ENCODE measurements around the gene RPS6KA2.
"Not testable (repeated sequence)": the region's sequence is repeated elsewhere in the genome, so short reads cannot be mapped to it uniquely, and the experiment has no call there.

RPS6KA2 gene

DNA sequence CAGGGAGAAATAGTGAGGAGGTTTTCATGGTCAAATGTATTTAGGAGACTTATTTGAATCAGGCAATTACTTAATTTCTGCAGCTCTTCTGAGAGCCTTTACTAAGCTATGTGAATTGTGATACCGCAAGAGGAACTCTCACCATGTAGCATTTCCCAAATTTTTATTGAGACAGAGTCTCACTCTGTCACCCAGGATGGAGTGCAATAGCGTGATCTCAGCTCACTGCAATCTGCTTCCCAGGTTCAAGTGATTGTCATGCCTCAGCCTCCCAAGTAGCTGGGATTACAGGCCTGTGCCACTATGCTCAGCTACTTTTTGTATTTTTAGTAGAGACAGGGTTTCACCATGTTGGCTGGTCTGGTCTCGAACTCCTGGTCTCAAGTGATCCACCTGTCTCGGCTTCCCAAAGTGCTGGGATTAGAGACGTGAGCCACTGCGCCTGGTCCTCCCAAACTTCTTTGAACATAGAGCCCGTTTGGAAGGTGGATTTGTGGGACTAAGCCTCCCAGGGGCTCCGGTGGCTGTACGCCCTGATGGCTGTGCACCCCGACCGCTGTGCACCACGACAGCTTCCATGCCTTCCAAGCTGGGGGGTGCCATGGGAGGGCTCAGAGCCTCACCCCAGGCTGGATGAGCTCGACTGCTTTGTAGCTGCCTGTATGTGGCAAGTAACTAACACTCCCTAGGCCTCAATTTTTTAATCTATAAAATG lies 238.6 kb downstream of the RPS6KA2 start:
- no peak for DNase-seq (ENCODE audit: low read depth, low spot score)
- H3K4me3 ChIP-seq (ENCODE audit: low read length), result no peak overlapping the region

DNA sequence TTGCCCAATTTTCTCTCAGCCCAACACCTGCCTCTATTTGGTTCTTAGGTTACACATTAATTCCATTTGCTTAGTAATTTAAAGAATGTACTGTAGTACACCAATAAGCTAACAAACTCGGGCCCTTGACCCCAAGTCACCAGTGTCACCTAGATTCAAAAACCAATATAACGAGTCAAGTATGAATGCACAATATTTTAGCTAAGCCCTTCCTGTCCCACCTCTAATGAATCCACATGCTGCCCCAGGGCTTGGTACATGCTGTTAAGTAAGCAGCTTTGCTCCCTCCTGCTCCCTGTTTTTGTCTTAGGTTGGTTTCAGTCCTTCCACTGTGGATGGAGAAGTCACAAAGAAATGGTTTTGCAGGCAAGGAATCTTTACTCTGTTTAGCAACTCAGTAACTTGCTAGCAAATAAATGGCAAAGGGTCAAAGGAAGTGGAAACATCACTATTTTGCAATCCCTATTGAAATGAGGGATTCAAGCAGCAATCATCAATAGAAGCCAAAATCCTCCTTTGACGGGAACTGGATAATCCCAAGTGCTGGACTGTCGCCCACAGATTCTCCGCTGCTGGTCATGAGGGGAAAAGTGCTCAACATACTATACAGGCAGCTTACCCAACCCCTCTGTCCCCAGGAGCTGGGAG lies 239.3 kb downstream of the RPS6KA2 start:
- DNase-seq (ENCODE audit: low read depth, low spot score), result no peak
- H3K4me3 ChIP-seq (ENCODE audit: low read length), result no peak overlapping the region

DNA sequence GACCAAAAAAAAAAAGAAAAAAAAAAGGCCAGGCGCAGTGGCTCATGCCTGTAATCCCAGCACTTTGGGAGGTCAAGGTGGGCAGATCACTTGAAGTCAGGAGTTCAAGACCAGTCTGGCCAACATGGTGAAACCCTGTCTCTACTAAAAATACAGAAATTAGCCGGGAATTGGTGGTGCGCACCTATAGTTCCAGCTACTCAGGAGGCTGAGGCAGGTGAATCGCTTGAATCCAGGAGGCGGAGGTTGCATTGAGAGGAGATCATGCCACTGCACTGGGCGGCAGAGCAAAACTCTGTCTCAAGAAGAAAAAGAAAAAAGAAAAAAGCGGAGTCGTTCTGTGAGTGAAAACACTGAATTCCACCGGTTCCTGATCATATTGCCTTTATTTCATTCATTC lies 240.0 kb downstream of the RPS6KA2 start:
- H3K4me3 ChIP-seq (ENCODE audit: low read length); DNase-seq (ENCODE audit: low read depth, low spot score): not testable (repeated sequence)

DNA sequence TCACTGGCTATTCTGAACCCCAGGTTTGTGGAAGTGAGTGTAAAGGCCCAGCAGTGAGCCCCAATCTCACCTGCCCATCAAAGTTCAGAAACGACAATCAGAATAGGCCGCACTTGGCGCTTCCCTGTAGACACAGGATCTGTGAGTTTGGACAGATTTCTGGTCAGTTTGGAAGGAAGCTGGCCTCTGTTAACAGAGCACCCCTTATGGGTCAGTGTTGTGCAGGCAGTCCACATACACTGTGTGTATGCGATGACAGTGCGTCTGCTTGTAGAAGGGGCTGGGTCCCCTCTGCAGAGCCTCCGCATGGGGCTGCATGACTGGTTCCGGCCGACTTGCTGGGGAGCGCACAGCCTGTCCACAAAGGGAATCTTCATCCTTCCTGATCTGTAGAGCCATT lies 240.9 kb downstream of the RPS6KA2 start:
- no peak overlapping the region for H3K4me3 ChIP-seq (ENCODE audit: low read length)
- no peak for DNase-seq (ENCODE audit: low read depth, low spot score)

DNA sequence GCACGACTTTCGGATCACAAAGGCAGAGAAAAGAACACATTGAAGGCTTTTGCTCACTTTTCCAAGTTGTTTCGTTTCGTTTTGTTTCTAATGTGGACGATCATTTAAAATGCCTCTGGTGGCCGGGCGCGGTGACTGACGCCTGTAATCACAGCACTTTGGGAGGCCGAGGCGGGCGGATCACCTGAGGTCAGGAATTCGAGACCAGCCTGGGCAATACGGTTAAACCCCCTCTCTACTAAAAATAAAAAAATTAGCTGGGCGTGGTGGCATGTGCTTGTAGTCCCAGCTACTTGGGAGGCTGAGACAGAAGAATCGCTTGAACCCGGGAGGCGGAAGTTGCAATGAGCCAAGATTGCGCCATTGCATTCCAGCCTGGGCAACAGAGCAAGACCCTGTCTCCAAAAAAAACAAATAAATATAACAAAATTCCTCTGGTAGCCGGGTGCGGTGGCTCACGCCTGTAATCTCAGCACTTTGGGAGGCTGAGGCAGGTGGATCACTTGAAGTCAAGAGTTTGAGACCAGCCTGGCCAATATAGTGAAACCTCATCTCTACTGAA lies 243.2 kb downstream of the RPS6KA2 start:
- not testable (repeated sequence) for DNase-seq (ENCODE audit: low read depth, low spot score)
- H3K4me3 ChIP-seq (ENCODE audit: low read length), result peak overlapping the region; percentile 85

DNA sequence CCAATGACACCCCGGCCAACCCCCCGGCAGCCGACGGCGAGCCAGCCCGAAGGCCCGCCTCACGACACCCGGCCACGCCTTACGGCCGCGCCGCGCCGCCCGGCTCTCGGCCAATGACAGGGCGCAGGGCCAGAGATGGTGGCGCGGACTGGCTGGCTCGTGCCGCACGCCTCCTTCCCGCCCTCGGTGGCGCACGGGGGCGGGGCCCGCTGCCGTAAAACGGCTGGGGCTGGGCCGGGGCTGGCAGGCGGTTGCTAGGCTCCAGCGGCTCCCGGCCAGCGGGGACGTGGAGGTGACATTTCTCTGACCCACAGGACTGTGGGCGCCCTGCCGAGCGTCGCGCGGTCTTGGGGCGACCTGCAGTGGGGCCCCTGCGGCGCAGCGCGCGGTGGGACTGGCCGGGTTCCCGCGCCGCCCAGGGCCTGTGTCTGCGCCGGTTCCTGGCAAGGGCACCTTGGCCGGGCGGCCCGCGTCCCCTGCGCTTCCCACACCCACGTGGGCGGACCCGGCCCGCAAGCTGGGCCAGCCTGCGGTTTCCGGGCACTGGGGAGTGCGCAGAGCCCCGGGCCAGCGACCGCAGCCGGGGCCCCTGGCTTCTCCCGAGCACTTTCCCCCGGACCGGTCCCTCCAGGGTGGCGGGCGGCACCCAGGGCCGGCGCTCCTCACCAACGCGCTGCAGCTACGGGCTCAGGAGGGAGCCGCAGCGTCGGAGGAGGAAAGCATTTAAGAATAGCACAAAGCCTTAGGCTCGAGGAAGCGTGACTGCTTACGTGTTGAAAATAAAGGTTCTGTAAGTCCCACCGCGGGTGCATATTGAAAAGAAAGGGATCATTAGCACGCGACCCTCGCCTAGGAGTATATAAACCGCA lies 243.9 kb downstream of the RPS6KA2 start, which contains the start of gene MPC1:
Gene MPC1 (minus strand): TSS at position 8 of the 869 bp plus-strand sequence. CDS start 64 bp downstream, outside the sequence.
- peak within 1 kb of the TSS; percentile 85 for H3K4me3 ChIP-seq (ENCODE audit: low read length)
- peak; percentile 88 for DNase-seq (ENCODE audit: low read depth, low spot score)

DNA sequence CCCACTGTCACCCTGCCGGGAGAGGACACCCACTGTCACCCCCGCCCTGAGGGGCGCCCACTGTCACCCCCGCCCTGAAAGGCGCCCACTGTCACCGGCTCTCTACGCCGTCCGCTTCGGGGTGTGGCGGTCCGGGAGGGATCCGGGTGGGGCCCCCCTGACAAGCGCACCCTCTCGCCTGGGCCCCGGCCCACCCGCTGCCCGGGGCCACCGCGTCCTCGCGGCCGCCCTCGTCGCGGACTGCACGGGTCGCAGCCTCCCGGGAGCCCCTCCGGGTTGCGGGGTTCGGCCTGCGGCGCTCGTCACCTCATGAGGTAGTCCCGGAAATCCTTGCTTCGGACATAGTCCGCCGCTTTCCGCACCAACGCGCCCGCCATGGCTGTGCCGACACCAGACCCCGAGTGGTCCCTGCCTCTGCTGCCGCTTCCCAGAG lies 244.5 kb downstream of the RPS6KA2 start:
- DNase-seq (ENCODE audit: low read depth, low spot score), result no peak
- peak overlapping the region; percentile 80 for H3K4me3 ChIP-seq (ENCODE audit: low read length)

DNA sequence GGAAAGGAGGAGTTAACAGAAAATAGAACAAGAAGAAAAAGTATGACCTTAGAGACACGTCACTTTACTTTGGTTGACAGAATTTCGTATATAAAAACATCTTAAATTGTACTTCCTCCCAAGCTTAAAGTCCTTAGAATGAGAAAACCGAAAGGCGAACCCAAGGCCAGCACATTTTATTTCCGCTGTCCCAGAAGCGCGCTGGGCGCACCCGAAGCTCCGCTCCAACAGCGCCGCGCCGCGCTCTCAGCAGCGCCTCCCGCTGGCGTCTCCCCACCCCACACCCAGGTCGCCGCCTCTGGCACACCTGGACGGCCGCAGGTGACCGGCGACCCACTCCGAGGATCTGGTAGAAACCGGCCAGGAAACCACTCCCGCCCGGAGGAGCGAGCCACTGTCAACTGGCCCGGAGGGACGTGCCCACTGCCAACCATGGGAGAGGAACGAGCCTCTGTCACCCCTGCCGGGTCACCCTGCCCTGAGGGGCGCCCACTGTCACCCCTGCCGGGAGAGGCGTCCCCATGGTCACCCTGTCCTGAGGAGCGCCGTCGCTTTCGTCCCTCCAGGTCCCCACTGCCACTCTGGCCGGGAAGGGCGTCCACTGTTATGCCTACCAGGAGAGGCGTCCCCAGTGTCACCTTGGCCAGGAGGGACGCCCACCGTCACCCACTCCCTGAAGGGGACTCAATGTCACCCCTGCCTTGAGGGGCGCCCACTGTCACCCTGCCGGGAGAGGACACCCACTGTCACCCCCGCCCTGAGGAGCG lies 245.1 kb downstream of the RPS6KA2 start:
- peak overlapping the region; percentile 80 for H3K4me3 ChIP-seq (ENCODE audit: low read length)
- peak; percentile 48 for DNase-seq (ENCODE audit: low read depth, low spot score)

DNA sequence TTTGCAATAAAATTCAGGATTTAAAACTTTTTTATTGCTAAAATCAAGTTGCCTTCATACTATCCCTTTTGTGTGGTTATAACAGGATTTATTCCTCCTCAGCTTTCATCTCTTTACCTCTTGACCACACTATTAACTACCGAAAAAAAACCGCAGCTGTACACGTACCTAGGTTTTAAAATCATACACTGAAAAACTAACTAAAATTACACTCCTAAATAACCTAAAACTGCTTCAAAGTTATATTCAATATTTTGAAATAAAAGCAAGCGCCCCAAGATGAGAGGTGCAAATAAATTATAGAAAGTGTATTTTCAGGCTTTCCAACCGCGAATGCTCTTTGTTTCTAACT lies 245.7 kb downstream of the RPS6KA2 start:
- no peak for DNase-seq (ENCODE audit: low read depth, low spot score)
- H3K4me3 ChIP-seq (ENCODE audit: low read length), result peak overlapping the region; percentile 80

DNA sequence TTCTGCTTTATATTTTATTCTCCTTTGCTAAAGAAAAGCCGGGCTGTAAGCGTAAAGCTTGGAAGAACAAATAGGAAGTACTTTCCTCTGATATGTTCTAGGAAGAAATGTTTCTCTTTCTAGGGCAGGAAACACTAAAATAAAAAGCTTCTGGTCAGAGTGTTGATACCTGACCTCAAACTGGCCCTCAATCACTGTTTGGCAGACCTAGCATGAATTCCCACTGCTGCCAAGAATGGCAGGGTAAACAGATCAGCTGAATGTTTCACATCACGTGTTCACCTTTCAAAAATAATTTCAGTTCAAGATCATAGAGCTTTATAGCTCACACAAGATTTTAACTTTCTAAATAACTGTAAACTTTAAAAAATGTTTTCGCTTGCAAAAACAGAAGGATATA lies 247.3 kb downstream of the RPS6KA2 start:
- no peak for DNase-seq (ENCODE audit: low read depth, low spot score)

DNA sequence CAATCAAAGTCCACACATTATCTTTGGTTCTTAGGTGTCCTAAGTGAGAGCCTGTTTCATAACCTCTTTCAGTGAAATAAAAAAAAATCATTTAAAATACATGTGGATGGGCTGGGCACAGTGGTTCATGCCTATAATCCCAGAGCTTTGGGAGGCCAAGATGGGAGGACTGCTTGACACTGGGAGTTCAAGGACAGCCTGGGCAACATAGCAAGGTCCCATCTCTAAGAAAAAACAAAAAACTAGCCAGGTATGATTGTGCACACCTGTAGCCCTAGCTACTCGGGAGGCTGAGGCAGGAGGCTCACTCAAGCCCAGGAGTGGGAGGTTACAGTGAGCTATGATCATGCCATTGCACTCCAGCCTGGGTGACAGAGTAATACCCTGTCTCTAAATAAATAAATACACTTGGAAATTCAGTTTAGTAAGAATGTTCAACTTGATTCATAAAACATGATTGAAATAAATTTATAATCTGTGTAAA lies 247.9 kb downstream of the RPS6KA2 start:
- no peak for DNase-seq (ENCODE audit: low read depth, low spot score)

More for the DNA sequence above, 247.3 kb downstream of the RPS6KA2 start:
- no peak overlapping the region for H3K4me3 ChIP-seq (ENCODE audit: low read length)

DNA sequence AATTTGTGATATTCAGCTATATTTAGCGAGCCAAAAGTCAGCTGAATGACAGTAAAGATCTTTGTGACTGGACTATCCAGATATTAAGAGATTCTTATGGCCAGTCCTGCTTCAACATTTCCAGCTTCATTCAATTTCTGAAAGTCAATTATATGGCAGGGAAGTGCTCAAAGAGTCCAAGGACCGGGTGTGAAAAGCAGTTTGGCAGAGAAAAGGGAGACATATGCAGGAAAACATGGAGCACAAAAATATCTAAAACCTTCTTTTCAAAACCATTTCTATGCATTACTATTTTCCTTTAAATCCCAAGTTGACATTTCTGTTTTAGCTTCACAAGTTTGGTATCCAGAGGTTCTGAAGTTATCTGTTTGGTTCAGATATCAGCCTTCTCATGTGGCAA lies 249.3 kb downstream of the RPS6KA2 start:
- no peak for DNase-seq (ENCODE audit: low read depth, low spot score)
- H3K4me3 ChIP-seq (ENCODE audit: low read length), result no peak overlapping the region

More for the DNA sequence above, 247.9 kb downstream of the RPS6KA2 start:
- H3K4me3 ChIP-seq (ENCODE audit: low read length), result no peak overlapping the region

DNA sequence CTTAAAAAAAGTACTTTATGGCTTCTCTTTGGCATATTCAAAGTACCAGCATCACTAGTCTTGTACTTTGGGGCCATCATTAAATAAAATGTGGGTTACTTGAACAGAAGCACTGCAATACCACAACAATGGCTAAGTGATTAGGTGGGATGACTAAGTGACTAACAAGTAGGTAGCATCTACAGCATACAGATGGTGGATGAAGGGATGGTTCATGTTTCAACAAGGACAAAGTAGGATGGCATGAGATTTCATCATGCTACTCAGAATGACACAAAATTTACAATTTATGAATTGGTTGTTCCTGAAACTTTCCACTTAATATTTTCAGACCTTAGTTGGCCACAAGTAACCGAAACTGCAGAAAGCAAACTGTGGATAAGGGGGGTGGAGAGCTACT lies 252.0 kb downstream of the RPS6KA2 start:
- H3K4me3 ChIP-seq (ENCODE audit: low read length), result no peak overlapping the region
- DNase-seq (ENCODE audit: low read depth, low spot score), result no peak

DNA sequence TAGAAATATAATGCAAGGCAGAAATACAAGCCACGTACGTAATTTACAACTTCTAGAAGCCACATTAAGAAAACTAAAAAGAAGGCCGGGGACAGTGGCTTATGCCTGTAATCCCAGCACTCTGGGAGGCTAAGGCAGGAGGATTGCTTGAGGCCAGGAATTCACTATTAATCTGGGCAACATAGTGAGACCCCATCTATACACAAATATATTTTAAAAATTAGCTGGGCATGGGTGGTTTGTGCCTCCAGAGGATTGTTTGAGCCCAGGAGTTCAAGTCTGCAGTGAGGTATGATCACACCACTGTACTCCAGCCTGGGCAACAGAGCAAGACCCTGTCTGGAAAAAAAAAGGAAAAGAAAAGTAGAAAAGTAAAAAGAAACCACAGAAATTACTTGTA lies 256.6 kb downstream of the RPS6KA2 start:
- H3K4me3 ChIP-seq (ENCODE audit: low read length), result no peak overlapping the region
- DNase-seq (ENCODE audit: low read depth, low spot score), result no peak

DNA sequence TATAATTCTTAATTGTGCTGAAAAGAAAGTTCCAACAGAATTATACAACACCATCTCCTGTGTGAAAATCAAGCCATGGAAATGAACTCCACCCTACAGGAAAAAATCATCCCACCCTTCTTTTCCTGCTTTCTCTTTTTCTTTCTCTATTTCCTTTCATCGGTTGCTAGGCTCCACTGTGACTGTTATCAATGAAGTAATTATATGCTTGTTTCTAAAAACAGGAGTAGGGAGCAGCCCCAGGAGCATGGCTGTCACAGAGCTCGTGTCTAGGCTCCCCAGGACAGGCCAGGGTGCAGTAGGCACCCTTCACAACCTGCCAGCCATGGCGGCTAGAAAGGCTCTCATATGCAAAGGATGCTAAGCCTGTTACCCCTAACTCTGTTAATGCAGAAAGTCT lies 257.3 kb downstream of the RPS6KA2 start:
- DNase-seq (ENCODE audit: low read depth, low spot score), result no peak

DNA sequence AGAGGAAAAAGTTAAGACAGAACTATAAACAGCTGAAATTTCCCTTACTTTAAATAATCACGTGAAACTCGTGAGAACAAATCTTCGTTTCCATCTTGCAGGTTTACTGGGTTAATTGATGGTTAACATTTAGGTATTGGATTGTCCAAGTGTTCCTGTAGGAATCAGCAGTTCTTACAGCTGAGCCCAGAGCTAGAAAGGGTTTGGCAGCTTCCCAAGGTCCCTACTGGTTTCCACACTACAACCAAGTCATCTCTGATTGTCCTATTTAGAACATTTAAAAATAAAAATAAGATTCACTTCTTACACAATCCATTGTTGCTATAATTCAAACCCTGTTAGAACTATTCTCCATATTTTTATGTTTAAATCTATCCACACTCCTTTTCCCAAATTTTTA lies 260.1 kb downstream of the RPS6KA2 start:
- no peak overlapping the region for H3K4me3 ChIP-seq (ENCODE audit: low read length)
- no peak for DNase-seq (ENCODE audit: low read depth, low spot score)

More for the DNA sequence above, 257.3 kb downstream of the RPS6KA2 start:
- no peak overlapping the region for H3K4me3 ChIP-seq (ENCODE audit: low read length)

DNA sequence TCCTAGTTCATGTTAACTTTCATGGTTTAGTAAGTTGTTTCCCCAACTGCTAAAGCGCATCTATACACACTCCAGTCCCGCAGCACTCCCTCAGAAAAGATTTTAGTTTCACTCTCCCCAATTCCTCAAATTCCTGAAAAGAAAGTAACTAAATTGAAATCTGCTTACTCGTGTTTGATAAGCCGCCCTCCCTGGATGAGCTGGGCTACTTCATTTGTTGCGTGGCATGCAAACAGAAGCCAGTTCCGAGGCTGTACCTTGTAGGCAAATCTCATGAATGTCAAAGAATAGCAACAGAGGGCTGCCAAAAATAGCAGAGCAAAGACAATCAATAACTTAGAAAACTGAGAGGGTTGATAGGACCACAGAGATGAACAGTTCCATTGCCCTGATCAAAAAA lies 261.2 kb downstream of the RPS6KA2 start:
- DNase-seq (ENCODE audit: low read depth, low spot score), result no peak
- H3K4me3 ChIP-seq (ENCODE audit: low read length), result no peak overlapping the region

DNA sequence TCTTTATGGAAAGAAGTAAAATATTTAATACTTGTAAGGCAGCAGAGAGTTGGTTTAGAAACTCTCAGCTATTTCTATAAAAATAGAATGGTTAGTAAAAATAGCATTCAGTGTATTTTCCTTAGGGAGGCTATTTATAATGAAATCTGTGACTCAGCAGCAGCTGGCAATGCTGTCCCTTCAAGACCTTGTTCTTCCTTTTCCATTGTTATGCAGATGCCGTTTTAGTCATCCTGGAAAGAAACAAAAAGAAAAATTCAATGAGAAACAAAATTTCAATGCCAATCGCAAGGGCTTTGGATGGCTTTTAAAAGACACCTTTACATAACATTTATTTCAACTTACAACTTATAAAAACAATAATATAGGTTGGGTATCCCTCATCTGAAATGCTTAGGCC lies 261.8 kb downstream of the RPS6KA2 start:
- no peak overlapping the region for H3K4me3 ChIP-seq (ENCODE audit: low read length)
- DNase-seq (ENCODE audit: low read depth, low spot score), result no peak

DNA sequence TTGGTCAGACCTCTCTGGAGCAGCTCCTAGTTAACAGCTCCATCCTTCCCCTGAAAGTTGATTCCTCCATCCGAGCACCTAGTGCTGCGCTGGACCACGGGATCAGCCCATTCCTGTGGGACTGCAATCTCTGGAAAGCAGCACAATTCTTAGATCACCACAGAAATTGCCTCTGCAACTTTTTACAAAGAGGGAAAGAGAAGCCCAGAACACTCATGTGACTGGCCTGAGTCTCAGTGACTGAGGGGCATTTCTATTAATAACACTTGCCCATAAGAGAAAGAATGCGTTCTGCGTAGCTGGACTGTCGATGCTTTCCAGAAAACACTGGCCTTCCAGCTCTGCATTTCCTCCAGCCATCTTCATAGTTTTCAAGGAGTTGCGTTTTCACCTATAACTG lies 262.6 kb downstream of the RPS6KA2 start:
- H3K4me3 ChIP-seq (ENCODE audit: low read length), result no peak overlapping the region
- no peak for DNase-seq (ENCODE audit: low read depth, low spot score)

Data from Jurkat, Clone E6-1 (cell line).